ENCODE results near the gene PRKCE. TPM values are rescaled to one million over a fixed set of nuclear protein-coding genes. Genes with fewer than 3 reads are reported as not detected.

Gene PRKCE
- total and polyA plus RNA-seq, 4 donors, result 2.5 to 38.6 (median 5.8) TPM

DNA sequence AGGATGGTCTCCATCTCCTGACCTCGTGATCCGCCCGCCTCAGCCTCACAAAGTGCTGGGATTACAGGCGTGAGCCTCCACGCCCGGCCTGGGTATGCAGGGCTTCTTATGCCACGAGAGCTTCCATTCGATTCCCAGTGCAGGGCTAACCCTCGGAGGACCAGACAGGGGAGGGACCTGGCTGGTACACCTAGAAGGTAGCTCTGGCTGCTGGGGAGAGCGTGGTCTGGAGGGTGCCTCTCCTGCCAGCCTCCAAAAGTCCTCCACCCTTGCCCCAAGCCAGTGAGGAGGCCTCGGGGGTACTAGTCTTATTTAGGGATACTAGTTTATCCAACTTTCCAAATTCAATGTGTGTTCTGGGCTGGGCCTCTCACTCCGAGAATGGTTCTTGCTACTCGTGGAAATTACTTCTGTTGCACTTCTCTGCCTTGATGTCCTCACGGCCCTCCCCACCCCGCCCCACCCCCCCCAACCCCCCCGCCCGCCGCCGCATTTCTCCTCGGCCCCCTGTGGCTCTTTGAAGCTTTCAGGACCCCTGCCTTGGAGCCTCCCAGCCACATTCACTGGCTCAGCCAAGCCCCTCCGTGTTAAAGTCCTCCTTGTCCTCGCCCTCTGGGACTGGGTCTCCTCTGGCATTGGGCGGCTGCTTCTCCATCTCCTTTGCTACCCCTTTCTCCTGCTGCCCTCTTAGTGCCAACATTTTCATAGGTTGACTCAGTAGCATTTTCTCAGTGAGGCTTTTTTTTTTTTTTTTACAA is 502.7 kb downstream of the PRKCE start:
- H3K27ac ChIP-seq (ENCODE audit: low read depth in 1 of 2, low read length in 2 of 2), result no peak overlapping the region
- WGBS, result 92% methylated on average over 23 of the region's 23 CpGs
- H3K4me1 ChIP-seq (ENCODE audit: control insufficient read depth in 4 of 4, insufficient read depth in 4 of 4, low read length in 3 of 4), result no peaks in the 10 kb centered on the region
- H3K4me3 ChIP-seq (ENCODE audit: low read depth in 1 of 3, low read length in 3 of 3), result no peak overlapping the region
- peaks cover 0 to 20% (median 4%) of the 10 kb centered on the region in 4 donors for H3K36me3 ChIP-seq (ENCODE audit: control insufficient read depth in 4 of 4, insufficient read depth in 3 of 4, low read depth in 1 of 4, low read length in 3 of 4)
- H3K27me3 ChIP-seq (ENCODE audit: control insufficient read depth in 4 of 4, insufficient read depth in 4 of 4, low read length in 3 of 4), result no peaks in the 10 kb centered on the region
- no peak overlapping the region for H3K9ac ChIP-seq (ENCODE audit: low read depth in 1 of 2, low read length in 2 of 2)
- no peak for TF ChIP-seq FOXA2 (IDR thresholded peaks at IDR 0.05)
- TF ChIP-seq, protein P1, sequence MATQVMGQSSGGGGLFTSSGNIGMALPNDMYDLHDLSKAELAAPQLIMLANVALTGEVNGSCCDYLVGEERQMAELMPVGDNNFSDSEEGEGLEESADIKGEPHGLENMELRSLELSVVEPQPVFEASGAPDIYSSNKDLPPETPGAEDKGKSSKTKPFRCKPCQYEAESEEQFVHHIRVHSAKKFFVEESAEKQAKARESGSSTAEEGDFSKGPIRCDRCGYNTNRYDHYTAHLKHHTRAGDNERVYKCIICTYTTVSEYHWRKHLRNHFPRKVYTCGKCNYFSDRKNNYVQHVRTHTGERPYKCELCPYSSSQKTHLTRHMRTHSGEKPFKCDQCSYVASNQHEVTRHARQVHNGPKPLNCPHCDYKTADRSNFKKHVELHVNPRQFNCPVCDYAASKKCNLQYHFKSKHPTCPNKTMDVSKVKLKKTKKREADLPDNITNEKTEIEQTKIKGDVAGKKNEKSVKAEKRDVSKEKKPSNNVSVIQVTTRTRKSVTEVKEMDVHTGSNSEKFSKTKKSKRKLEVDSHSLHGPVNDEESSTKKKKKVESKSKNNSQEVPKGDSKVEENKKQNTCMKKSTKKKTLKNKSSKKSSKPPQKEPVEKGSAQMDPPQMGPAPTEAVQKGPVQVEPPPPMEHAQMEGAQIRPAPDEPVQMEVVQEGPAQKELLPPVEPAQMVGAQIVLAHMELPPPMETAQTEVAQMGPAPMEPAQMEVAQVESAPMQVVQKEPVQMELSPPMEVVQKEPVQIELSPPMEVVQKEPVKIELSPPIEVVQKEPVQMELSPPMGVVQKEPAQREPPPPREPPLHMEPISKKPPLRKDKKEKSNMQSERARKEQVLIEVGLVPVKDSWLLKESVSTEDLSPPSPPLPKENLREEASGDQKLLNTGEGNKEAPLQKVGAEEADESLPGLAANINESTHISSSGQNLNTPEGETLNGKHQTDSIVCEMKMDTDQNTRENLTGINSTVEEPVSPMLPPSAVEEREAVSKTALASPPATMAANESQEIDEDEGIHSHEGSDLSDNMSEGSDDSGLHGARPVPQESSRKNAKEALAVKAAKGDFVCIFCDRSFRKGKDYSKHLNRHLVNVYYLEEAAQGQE (IDR thresholded peaks at IDR 0.05), result no peak
- TF ChIP-seq RAD21 (IDR thresholded peaks at IDR 0.05), result no peak
- TF ChIP-seq, protein P2, sequence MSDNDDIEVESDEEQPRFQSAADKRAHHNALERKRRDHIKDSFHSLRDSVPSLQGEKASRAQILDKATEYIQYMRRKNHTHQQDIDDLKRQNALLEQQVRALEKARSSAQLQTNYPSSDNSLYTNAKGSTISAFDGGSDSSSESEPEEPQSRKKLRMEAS (IDR thresholded peaks at IDR 0.05), result no peak
- no peak for TF ChIP-seq FOXA1 (IDR thresholded peaks at IDR 0.05)
- TF ChIP-seq NR2F2 (IDR thresholded peaks at IDR 0.05), result no peak
- TF ChIP-seq, protein P3, sequence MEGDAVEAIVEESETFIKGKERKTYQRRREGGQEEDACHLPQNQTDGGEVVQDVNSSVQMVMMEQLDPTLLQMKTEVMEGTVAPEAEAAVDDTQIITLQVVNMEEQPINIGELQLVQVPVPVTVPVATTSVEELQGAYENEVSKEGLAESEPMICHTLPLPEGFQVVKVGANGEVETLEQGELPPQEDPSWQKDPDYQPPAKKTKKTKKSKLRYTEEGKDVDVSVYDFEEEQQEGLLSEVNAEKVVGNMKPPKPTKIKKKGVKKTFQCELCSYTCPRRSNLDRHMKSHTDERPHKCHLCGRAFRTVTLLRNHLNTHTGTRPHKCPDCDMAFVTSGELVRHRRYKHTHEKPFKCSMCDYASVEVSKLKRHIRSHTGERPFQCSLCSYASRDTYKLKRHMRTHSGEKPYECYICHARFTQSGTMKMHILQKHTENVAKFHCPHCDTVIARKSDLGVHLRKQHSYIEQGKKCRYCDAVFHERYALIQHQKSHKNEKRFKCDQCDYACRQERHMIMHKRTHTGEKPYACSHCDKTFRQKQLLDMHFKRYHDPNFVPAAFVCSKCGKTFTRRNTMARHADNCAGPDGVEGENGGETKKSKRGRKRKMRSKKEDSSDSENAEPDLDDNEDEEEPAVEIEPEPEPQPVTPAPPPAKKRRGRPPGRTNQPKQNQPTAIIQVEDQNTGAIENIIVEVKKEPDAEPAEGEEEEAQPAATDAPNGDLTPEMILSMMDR (IDR thresholded peaks at IDR 0.05; ENCODE audit: low read depth, low read length, missing input control), result no peak
- no peak for TF ChIP-seq HNF4A (conservative IDR thresholded peaks at IDR 0.05)
- TF ChIP-seq JUND (IDR thresholded peaks at IDR 0.05), result no peak
- no peak for TF ChIP-seq RXRA (IDR thresholded peaks at IDR 0.05)
- TF ChIP-seq, protein P4, sequence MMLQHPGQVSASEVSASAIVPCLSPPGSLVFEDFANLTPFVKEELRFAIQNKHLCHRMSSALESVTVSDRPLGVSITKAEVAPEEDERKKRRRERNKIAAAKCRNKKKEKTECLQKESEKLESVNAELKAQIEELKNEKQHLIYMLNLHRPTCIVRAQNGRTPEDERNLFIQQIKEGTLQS (IDR thresholded peaks at IDR 0.05), result no peak
- TF ChIP-seq GABPA (IDR thresholded peaks at IDR 0.05 in 1 of 2, conservative IDR thresholded peaks at IDR 0.05 in 1 of 2), result no peak
- TF ChIP-seq, protein P5, sequence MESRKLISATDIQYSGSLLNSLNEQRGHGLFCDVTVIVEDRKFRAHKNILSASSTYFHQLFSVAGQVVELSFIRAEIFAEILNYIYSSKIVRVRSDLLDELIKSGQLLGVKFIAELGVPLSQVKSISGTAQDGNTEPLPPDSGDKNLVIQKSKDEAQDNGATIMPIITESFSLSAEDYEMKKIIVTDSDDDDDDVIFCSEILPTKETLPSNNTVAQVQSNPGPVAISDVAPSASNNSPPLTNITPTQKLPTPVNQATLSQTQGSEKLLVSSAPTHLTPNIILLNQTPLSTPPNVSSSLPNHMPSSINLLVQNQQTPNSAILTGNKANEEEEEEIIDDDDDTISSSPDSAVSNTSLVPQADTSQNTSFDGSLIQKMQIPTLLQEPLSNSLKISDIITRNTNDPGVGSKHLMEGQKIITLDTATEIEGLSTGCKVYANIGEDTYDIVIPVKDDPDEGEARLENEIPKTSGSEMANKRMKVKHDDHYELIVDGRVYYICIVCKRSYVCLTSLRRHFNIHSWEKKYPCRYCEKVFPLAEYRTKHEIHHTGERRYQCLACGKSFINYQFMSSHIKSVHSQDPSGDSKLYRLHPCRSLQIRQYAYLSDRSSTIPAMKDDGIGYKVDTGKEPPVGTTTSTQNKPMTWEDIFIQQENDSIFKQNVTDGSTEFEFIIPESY (IDR thresholded peaks at IDR 0.05), result no peak
- no peak for TF ChIP-seq TAF1 (conservative IDR thresholded peaks at IDR 0.05)
- TF ChIP-seq SP1 (IDR thresholded peaks at IDR 0.05), result no peak
- no peak for TF ChIP-seq YY1 (IDR thresholded peaks at IDR 0.05)
- no peak for TF ChIP-seq HNF4G (IDR thresholded peaks at IDR 0.05)
- no peak for TF ChIP-seq EGR1 (IDR thresholded peaks at IDR 0.05; ENCODE audit: low read depth in 2 of 2)
- H3K9me3 ChIP-seq (ENCODE audit: control insufficient read depth in 4 of 4, low read length in 3 of 4), result no peaks in the 10 kb centered on the region
- DNase-seq (ENCODE audit: low spot score), result no peak

Data from liver (tissue), 9 donors.